HL-60 (cell line): ENCODE data around the gene USH1C.

Experiments used
- DNase-seq, 2 experiments: peaks; one replicate each; pipeline ENCODE4 v3.0.0-alpha.2; 2010 to 2020; ENCODE audit warnings: low read depth in 1 of 2, low spot score in 1 of 2
- H3K27ac ChIP-seq: fragments of 250-450 bp; sonication (Bioruptor Pico); replicated peaks from 2 replicates; pipeline ENCODE4 v1.5.1; 2020; ENCODE audit warnings: mild to moderate bottlenecking, moderate library complexity
- H3K27me3 ChIP-seq: fragments of 250-450 bp; sonication (Bioruptor Pico); 2 replicates; pipeline ENCODE4 v1.5.1; 2021; ENCODE audit warnings: mild to moderate bottlenecking, moderate library complexity; ENCODE audit not compliant: insufficient read depth, poor library complexity, severe bottlenecking
- H3K4me3 ChIP-seq: replicated peaks from 2 replicates; pipeline ENCODE4 v1.5.1; 2011; ENCODE audit warnings: mild to moderate bottlenecking, control low read depth, low read length; ENCODE audit not compliant: insufficient read depth
- GABPA ChIP-seq: IDR thresholded peaks from 2 replicates; pipeline ENCODE4 v1.6.1; 2012; ENCODE audit warnings: low read depth
- POLR2AphosphoS5 ChIP-seq: IDR thresholded peaks from 2 replicates; pipeline ENCODE4 v1.6.1; 2012; ENCODE audit warnings: low read depth
- SPI1 ChIP-seq: IDR thresholded peaks from 2 replicates; pipeline ENCODE4 v1.6.1; 2012; ENCODE audit warnings: low read depth, mild to moderate bottlenecking, borderline replicate concordance
- TF ChIP-seq, protein P1 (sequence below): IDR thresholded peaks from one replicate; pipeline ENCODE4 v1.5.1; 2011; ENCODE audit warnings: low read length, control low read depth, inconsistent platforms; ENCODE audit not compliant: insufficient read depth
- TF ChIP-seq, protein P2 (sequence below): IDR thresholded peaks from 2 replicates; pipeline ENCODE4 v1.6.1; 2012; ENCODE audit warnings: low read depth; ENCODE audit not compliant: insufficient replicate concordance

USH1C gene

DNA sequence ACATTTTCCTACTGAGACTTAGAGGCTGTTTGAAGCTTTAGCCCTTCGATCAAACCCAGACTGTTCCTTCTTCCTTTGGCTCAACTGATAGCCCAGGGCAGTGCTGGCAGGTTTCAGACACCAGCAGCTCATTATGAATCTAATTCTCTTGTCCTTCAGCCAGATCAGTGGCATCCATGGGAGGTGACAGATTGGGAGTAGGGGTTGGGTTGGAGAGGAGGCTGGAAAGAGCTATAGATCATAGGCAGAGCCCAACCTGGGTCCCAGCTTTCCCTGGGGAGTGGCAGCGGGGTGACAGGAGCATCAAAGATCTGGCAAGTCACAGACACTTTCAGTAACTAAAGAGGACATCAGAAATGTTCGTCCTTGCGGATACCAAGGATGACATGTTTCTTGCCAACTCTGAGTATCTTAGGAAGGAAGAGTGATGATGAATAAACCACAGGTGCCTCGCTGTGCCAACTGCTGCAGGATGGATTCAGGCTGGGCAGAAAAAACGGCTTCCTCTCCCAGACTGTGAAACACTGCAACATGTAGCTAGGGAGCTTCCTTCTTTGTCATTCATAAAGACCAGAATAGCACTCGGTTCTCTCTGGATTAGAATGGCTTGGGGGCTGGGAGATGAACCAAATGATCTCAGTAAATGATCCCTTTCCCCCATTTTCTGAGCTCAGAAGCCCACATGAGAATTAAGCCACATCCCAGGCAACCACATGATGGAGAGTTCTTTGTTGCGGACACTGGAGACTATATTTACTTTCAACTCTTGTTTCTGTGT is 86.6 kb downstream of the USH1C start:
- TF ChIP-seq, protein P1, sequence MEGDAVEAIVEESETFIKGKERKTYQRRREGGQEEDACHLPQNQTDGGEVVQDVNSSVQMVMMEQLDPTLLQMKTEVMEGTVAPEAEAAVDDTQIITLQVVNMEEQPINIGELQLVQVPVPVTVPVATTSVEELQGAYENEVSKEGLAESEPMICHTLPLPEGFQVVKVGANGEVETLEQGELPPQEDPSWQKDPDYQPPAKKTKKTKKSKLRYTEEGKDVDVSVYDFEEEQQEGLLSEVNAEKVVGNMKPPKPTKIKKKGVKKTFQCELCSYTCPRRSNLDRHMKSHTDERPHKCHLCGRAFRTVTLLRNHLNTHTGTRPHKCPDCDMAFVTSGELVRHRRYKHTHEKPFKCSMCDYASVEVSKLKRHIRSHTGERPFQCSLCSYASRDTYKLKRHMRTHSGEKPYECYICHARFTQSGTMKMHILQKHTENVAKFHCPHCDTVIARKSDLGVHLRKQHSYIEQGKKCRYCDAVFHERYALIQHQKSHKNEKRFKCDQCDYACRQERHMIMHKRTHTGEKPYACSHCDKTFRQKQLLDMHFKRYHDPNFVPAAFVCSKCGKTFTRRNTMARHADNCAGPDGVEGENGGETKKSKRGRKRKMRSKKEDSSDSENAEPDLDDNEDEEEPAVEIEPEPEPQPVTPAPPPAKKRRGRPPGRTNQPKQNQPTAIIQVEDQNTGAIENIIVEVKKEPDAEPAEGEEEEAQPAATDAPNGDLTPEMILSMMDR = no peak
- TF ChIP-seq SPI1 (no peak), GABPA (no peak), POLR2AphosphoS5 (no peak)
- TF ChIP-seq, protein P2, sequence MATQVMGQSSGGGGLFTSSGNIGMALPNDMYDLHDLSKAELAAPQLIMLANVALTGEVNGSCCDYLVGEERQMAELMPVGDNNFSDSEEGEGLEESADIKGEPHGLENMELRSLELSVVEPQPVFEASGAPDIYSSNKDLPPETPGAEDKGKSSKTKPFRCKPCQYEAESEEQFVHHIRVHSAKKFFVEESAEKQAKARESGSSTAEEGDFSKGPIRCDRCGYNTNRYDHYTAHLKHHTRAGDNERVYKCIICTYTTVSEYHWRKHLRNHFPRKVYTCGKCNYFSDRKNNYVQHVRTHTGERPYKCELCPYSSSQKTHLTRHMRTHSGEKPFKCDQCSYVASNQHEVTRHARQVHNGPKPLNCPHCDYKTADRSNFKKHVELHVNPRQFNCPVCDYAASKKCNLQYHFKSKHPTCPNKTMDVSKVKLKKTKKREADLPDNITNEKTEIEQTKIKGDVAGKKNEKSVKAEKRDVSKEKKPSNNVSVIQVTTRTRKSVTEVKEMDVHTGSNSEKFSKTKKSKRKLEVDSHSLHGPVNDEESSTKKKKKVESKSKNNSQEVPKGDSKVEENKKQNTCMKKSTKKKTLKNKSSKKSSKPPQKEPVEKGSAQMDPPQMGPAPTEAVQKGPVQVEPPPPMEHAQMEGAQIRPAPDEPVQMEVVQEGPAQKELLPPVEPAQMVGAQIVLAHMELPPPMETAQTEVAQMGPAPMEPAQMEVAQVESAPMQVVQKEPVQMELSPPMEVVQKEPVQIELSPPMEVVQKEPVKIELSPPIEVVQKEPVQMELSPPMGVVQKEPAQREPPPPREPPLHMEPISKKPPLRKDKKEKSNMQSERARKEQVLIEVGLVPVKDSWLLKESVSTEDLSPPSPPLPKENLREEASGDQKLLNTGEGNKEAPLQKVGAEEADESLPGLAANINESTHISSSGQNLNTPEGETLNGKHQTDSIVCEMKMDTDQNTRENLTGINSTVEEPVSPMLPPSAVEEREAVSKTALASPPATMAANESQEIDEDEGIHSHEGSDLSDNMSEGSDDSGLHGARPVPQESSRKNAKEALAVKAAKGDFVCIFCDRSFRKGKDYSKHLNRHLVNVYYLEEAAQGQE = no peak
- Histone ChIP-seq H3K27me3 (peaks cover 6% of the 10 kb centered on the region), H3K4me3 (no peak overlapping the region), H3K27ac (no peak overlapping the region)
- DNase-seq = no peak

DNA sequence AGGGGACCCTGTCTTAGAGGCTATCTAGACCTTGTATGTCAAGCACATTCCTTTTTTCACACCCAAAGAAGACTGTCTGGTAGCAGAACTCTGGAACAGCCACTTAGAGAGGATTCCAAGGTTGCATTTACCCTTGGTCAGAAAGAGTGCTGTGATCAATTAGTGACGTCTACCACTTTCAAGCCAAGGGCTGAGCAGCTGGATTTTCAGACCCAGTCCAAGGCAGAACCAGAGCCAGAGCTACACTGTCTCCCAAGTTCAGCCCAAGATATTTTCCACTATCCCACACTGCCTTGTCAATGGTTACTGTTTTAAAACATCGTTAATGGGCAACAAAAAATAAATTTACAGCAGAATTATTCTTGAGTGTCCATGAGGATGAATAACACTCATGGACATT is 91.5 kb downstream of the USH1C start:
- H3K27ac ChIP-seq = no peak overlapping the region
- DNase-seq = no peak
- no peak for TF ChIP-seq POLR2AphosphoS5
- no peak for TF ChIP-seq SPI1
- TF ChIP-seq, protein P2 = no peak
- TF ChIP-seq, protein P1 = no peak
- no peak for TF ChIP-seq GABPA
- H3K4me3 ChIP-seq = no peak overlapping the region
- no peaks in the 10 kb centered on the region for H3K27me3 ChIP-seq

DNA sequence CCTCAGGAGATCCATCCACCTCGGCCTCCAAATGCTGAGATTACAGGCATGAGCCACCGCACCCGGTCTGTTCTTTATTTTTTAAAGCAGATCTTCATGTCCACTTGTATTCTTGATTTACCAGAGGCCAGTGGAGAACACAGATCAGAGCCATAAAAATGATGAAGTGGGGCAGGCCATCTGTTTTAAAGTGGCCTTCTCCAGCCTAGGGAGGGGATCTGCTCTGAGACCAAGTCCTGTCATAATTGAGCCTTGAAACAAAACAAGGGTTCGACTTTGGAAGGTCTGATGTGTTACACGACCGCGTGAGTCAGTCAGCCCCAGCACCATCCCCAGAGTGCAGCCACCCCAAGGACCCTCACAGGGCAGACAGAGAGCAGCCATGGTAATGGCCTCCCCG is 95.1 kb downstream of the USH1C start:
- H3K4me3 ChIP-seq = no peak overlapping the region
- TF ChIP-seq SPI1 (no peak), GABPA (no peak), POLR2AphosphoS5 (no peak)
- TF ChIP-seq, protein P2 = no peak
- TF ChIP-seq, protein P1 = no peak
- no peaks in the 10 kb centered on the region for H3K27me3 ChIP-seq
- H3K27ac ChIP-seq = no peak overlapping the region
- DNase-seq = no peak
